ENCODE results near the gene PJVK. TPM values are rescaled to one million over a fixed set of nuclear protein-coding genes. Genes with fewer than 3 reads are reported as not detected.

Gene PJVK
- polyA plus RNA-seq, 1 donor (not counting 4 experiments of a cell fraction or from before 2014, with no cell fraction given), result 3.5 TPM

DNA sequence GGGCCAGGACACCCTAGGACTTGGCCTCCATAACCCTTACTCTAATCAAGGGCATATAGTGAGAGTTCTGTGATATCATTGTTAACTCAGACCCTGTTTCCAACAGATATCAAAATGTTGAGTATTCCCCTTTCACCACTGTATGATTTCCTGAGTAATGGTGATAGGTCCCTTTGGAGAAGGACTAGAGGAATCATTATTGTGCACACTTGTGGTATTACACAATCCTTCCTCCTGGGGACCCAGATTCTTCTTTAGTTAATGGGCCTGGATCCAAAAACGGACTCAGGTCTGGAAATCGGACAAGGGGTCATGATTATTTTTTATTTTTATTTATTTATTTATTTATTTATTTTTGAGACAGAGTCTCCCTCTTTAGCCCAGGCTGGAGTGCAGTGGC is 23.7 kb upstream of the PJVK start:
- H4K20me1 ChIP-seq (ENCODE audit: control insufficient read depth, extremely low read depth, insufficient read depth, low read length), result no peaks in the 10 kb centered on the region
- H3K79me2 ChIP-seq (ENCODE audit: control insufficient read depth, insufficient read depth, low read length), result peaks cover 8% of the 10 kb centered on the region
- H3K4me1 ChIP-seq (ENCODE audit: control insufficient read depth, extremely low read depth, insufficient read depth, low read length), result peaks cover under 1% of the 10 kb centered on the region
- TF ChIP-seq EZH2 (IDR thresholded peaks at IDR 0.05; ENCODE audit: low read length) (no peak), CTCF (optimal IDR thresholded peaks at IDR 0.05 in 1 of 3, IDR thresholded peaks at IDR 0.05 in 1 of 3, conservative IDR thresholded peaks at IDR 0.05 in 1 of 3; ENCODE audit: extremely low read depth in 1 of 3, insufficient read depth in 2 of 3, low read length in 3 of 3) (no peak)
- H3K9ac ChIP-seq (ENCODE audit: control insufficient read depth, extremely low read depth, insufficient read depth, low read length), result no peak overlapping the region
- no peak overlapping the region for H3K4me2 ChIP-seq (ENCODE audit: control insufficient read depth, extremely low read depth, insufficient read depth, low read depth, low read length)
- DNase-seq (ENCODE audit: low read depth, low spot score) (no peak), FAIRE-seq (no peak)
- no peaks in the 10 kb centered on the region for H3K27me3 ChIP-seq (ENCODE audit: control insufficient read depth, extremely low read depth, insufficient read depth, low read length)
- dilution Hi-C loops (cut with MboI; ENCODE audit: extremely low pct_ligation_motif_present, low sequenced_read_pairs), result no loop called here
- H3K9me1 ChIP-seq (ENCODE audit: control insufficient read depth, extremely low read depth, insufficient read depth, low read length), result peaks cover 2% of the 10 kb centered on the region
- H3K27ac ChIP-seq (ENCODE audit: control insufficient read depth, insufficient read depth, low read length), result no peak overlapping the region
- no peak overlapping the region for H3K4me3 ChIP-seq (ENCODE audit: control insufficient read depth in 2 of 3, extremely low read depth in 1 of 3, insufficient read depth in 2 of 3, low read depth in 1 of 3, low read length in 3 of 3)
- no peak overlapping the region for H2AFZ ChIP-seq (ENCODE audit: control insufficient read depth, low read length)
- peaks cover 9 to 22% of the 10 kb centered on the region in 2 experiments for H3K36me3 ChIP-seq (ENCODE audit: control insufficient read depth in 2 of 2, extremely low read depth in 1 of 2, insufficient read depth in 2 of 2, low read length in 2 of 2)
- no peaks in the 10 kb centered on the region for H3K9me3 ChIP-seq (ENCODE audit: control insufficient read depth, low read depth, low read length)

DNA sequence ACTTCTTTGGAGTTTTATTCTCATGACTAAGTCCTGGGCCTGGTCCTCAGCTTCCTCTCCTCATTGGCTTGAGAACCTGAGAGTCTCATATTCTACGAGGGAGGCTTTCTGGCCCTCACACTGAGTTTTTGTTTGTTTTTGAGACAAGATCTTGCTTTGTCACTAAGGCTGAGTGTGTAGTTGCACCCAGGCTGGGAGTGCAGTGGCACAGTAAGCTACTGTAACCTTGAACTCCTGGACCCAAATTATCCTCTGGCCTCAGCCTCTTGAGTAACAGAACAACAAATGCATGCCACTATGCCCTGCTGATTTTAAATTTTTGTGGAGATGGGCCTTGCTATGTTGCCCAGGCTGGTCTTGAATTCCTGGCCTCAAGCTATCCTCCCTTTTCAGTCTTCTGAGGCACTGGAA is 22.8 kb upstream of the PJVK start:
- dilution Hi-C loops (cut with MboI; ENCODE audit: extremely low pct_ligation_motif_present, low sequenced_read_pairs), result no loop called here
- no peaks in the 10 kb centered on the region for H3K27me3 ChIP-seq (ENCODE audit: control insufficient read depth, extremely low read depth, insufficient read depth, low read length)
- no peak overlapping the region for H3K9ac ChIP-seq (ENCODE audit: control insufficient read depth, extremely low read depth, insufficient read depth, low read length)
- no peak overlapping the region for H3K27ac ChIP-seq (ENCODE audit: control insufficient read depth, insufficient read depth, low read length)
- no peak overlapping the region for H3K4me3 ChIP-seq (ENCODE audit: control insufficient read depth in 2 of 3, extremely low read depth in 1 of 3, insufficient read depth in 2 of 3, low read depth in 1 of 3, low read length in 3 of 3)
- H3K36me3 ChIP-seq (ENCODE audit: control insufficient read depth in 2 of 2, extremely low read depth in 1 of 2, insufficient read depth in 2 of 2, low read length in 2 of 2), result peaks cover 10 to 27% of the 10 kb centered on the region in 2 experiments
- FAIRE-seq (no peak), DNase-seq (ENCODE audit: low read depth, low spot score) (no peak)
- H3K4me2 ChIP-seq (ENCODE audit: control insufficient read depth, extremely low read depth, insufficient read depth, low read depth, low read length), result no peak overlapping the region
- no peaks in the 10 kb centered on the region for H3K9me3 ChIP-seq (ENCODE audit: control insufficient read depth, low read depth, low read length)
- no peak overlapping the region for H2AFZ ChIP-seq (ENCODE audit: control insufficient read depth, low read length)
- no peaks in the 10 kb centered on the region for H3K4me1 ChIP-seq (ENCODE audit: control insufficient read depth, extremely low read depth, insufficient read depth, low read length)
- peaks cover 2% of the 10 kb centered on the region for H3K9me1 ChIP-seq (ENCODE audit: control insufficient read depth, extremely low read depth, insufficient read depth, low read length)
- no peaks in the 10 kb centered on the region for H4K20me1 ChIP-seq (ENCODE audit: control insufficient read depth, extremely low read depth, insufficient read depth, low read length)
- TF ChIP-seq EZH2 (IDR thresholded peaks at IDR 0.05; ENCODE audit: low read length) (no peak), CTCF (optimal IDR thresholded peaks at IDR 0.05 in 1 of 3, IDR thresholded peaks at IDR 0.05 in 1 of 3, conservative IDR thresholded peaks at IDR 0.05 in 1 of 3; ENCODE audit: extremely low read depth in 1 of 3, insufficient read depth in 2 of 3, low read length in 3 of 3) (no peak)
- peaks cover 3% of the 10 kb centered on the region for H3K79me2 ChIP-seq (ENCODE audit: control insufficient read depth, insufficient read depth, low read length)

All from keratinocyte (primary cell).